Endothelial cell of umbilical vein (primary cell): Measurements from ENCODE around the gene ABCA1. TPM values are rescaled to one million over a fixed set of nuclear protein-coding genes. Genes with fewer than 3 reads are reported as not detected.

Experiments used
- BruUV-seq: library from RNA; stranded (reverse); fragments of 400-500 nt; replicated peaks from 2 replicates; lab custom pipeline; 2021; lab: Mats Ljungman, UMichigan
- CTCF ChIA-PET: fragments of 300-600, 350-600 bp; sonication (Branson Sonifier 250); formaldehyde crosslinking; loops from one replicate; lab custom pipeline; 2021; ENCODE audit warnings: antibody characterized with exemption, inconsistent platforms; lab: Charles Lee
- POLR2A ChIA-PET: fragments of 300-600, 350-600 bp; sonication (Branson Sonifier 250); formaldehyde crosslinking; loops from one replicate; lab custom pipeline; 2021; ENCODE audit warnings: antibody characterized with exemption, inconsistent platforms; lab: Charles Lee
- DNase-seq: peaks from one replicate; pipeline ENCODE4 v3.0.0-alpha.2; 2011; ENCODE audit warnings: low read depth, low spot score
- FAIRE-seq: peaks from 2 replicates; lab custom pipeline; 2011; peaks lifted over from hg19 to GRCh38; lab: Jason Lieb, UNC
- H2AFZ ChIP-seq: 2 replicates; pipeline ENCODE4 v1.6.0; 2012; ENCODE audit warnings: low read depth, low read length, control low read depth, inconsistent platforms
- H3K27ac ChIP-seq: 2 replicates; pipeline ENCODE4 v1.5.1; 2011; ENCODE audit warnings: low read depth, mild to moderate bottlenecking, control low read depth, low read length, moderate library complexity; ENCODE audit not compliant: insufficient read depth
- H3K27me3 ChIP-seq, 2 experiments: 2 replicates each; pipeline versions ENCODE4 v1.6.0 to v1.6.1; 2011; ENCODE audit warnings: low read length in 2 of 2, mixed read lengths in 1 of 2; ENCODE audit not compliant: control insufficient read depth in 2 of 2, insufficient read depth in 2 of 2
- H3K36me3 ChIP-seq, 2 experiments: 2 replicates in 1 of 2; 3 replicates in 1 of 2; pipeline ENCODE4 v1.5.1; 2011; ENCODE audit warnings: low read length in 2 of 2, mild to moderate bottlenecking in 1 of 2, moderate library complexity in 1 of 2; ENCODE audit not compliant: control insufficient read depth in 2 of 2, insufficient read depth in 2 of 2; ENCODE audit errors: extremely low read depth in 1 of 2
- H3K4me1 ChIP-seq: 3 replicates; pipeline ENCODE4 v1.5.1; 2011; ENCODE audit warnings: mild to moderate bottlenecking, low read length; ENCODE audit not compliant: control insufficient read depth, insufficient read depth; ENCODE audit errors: extremely low read depth
- H3K4me2 ChIP-seq: 2 replicates; pipeline ENCODE4 v1.6.1; 2011; ENCODE audit warnings: low read length, control low read depth, mixed read lengths; ENCODE audit not compliant: insufficient read depth
- H3K4me3 ChIP-seq, 3 experiments: fragments of 200-600 bp in 1 of 3; sonication (generic), shearing (Covaris generic) in 1 of 3; replicated peaks in 1 of 3; 2 replicates each; pipeline ENCODE4 v1.5.1; 2011 to 2016; ENCODE audit warnings: control low read depth in 3 of 3, low read length in 3 of 3, mild to moderate bottlenecking in 2 of 3, inconsistent platforms in 1 of 3, low read depth in 1 of 3, moderate library complexity in 1 of 3; ENCODE audit not compliant: insufficient read depth in 1 of 3
- H3K79me2 ChIP-seq: 2 replicates; pipeline ENCODE4 v1.6.0; 2012; ENCODE audit warnings: low read length, inconsistent platforms; ENCODE audit not compliant: control insufficient read depth, insufficient read depth
- H3K9ac ChIP-seq: replicated peaks from 2 replicates; pipeline ENCODE3; 2011; ENCODE audit warnings: low read length, control low read depth; ENCODE audit not compliant: insufficient read depth; ENCODE audit errors: extremely low read depth
- H3K9me1 ChIP-seq: replicated peaks from 3 replicates; pipeline ENCODE4 v1.6.0; 2011; ENCODE audit warnings: mild to moderate bottlenecking, low read length; ENCODE audit not compliant: control insufficient read depth, insufficient read depth; ENCODE audit errors: extremely low read depth
- H3K9me3 ChIP-seq: replicated peaks from 2 replicates; pipeline ENCODE4 v1.5.1; 2012; ENCODE audit warnings: low read length, inconsistent platforms; ENCODE audit not compliant: control insufficient read depth, insufficient read depth
- H4K20me1 ChIP-seq: replicated peaks from 2 replicates; pipeline ENCODE3; 2011; ENCODE audit warnings: mild to moderate bottlenecking, low read length; ENCODE audit not compliant: control insufficient read depth, insufficient read depth; ENCODE audit errors: extremely low read depth
- EZH2 ChIP-seq: IDR thresholded peaks from 2 replicates; pipeline ENCODE4 v1.6.1; 2012; ENCODE audit warnings: borderline replicate concordance, low read depth, mild to moderate bottlenecking, moderate library complexity, low read length, inconsistent platforms; ENCODE audit not compliant: severe bottlenecking
- FOS ChIP-seq: IDR thresholded peaks from 2 replicates; pipeline ENCODE4 v1.6.1; 2011; ENCODE audit warnings: mild to moderate bottlenecking, low read length, moderate library complexity, borderline replicate concordance; ENCODE audit not compliant: insufficient read depth
- GATA2 ChIP-seq: IDR thresholded peaks from 2 replicates; pipeline ENCODE4 v1.7.0; 2011; ENCODE audit warnings: low read depth, mild to moderate bottlenecking, moderate library complexity, mixed read lengths, low read length; ENCODE audit not compliant: insufficient read length, insufficient read depth
- JUN ChIP-seq: IDR thresholded peaks from 2 replicates; pipeline ENCODE4 v1.6.1; 2011; ENCODE audit warnings: borderline replicate concordance, low read depth; ENCODE audit not compliant: insufficient read length, insufficient read depth
- MAX ChIP-seq: IDR thresholded peaks from 2 replicates; pipeline ENCODE4 v1.6.1; 2011; ENCODE audit not compliant: insufficient read depth, insufficient read length
- MYC ChIP-seq: IDR thresholded peaks from one replicate; pipeline ENCODE4 v1.6.1; 2011; ENCODE audit warnings: mild to moderate bottlenecking, low read depth, low read length
- POLR2A ChIP-seq: IDR thresholded peaks from 2 replicates; pipeline ENCODE4 v1.6.1; 2012; ENCODE audit warnings: low read depth, mild to moderate bottlenecking, control low read depth, low read length
- POLR2AphosphoS5 ChIP-seq: IDR thresholded peaks from 2 replicates; pipeline ENCODE4 v1.6.1; 2012; ENCODE audit warnings: low read depth, mild to moderate bottlenecking, control low read depth, low read length, moderate library complexity; ENCODE audit not compliant: insufficient read depth
- dilution Hi-C: fragments of 300-500 bp; cut with MboI; formaldehyde crosslinking; loops from one replicate; pipeline ENCODE4 v1.15.0; 2019; ENCODE audit warnings: low sequenced_read_pairs; ENCODE audit not compliant: extremely low pct_ligation_motif_present
- intact Hi-C: fragments of 100-400 bp; cut with micrococcal nuclease; formaldehyde crosslinking; loops from one replicate; pipeline ENCODE4 v1.10.0; 2022
- polyA plus RNA-seq, 4 experiments: library from polyadenylated mRNA; depleted of rRNA in 3 of 4; stranded (reverse) in 3 of 4; unstranded in 1 of 4; fragments of >200 nt; gene quantifications; 2 replicates each; pipeline versions ENCODE4 v1.2.1 to v1.2.3, GENCODE V29; 2011 to 2012; ENCODE audit warnings: missing spikeins in 1 of 4
- total RNA-seq: library from RNA; stranded (reverse); gene quantifications from 2 replicates; pipeline ENCODE4 v1.2.3, GENCODE V29; 2021
- TF ChIP-seq, protein P1 (sequence below), 2 donors: IDR thresholded peaks; 1 replicate in 1 of 2; 2 replicates in 1 of 2; pipeline ENCODE4 v1.5.1; 2011; ENCODE audit warnings: low read length in 2 of 2, mild to moderate bottlenecking in 2 of 2, moderate library complexity in 2 of 2, control low read depth in 1 of 2, inconsistent platforms in 1 of 2, low read depth in 1 of 2; ENCODE audit not compliant: insufficient read depth in 1 of 2; ENCODE audit errors: extremely low read depth in 1 of 2

Gene ABCA1
- total and polyA plus RNA-seq, 2 donors (not counting 3 experiments of a cell fraction or from before 2014, with no cell fraction given), result 2.4 to 9.8 TPM

GRCh38 chr9:104784098-104784497 lies 143.9 kb downstream of the ABCA1 start:
- Histone ChIP-seq H3K27me3 (no peaks in the 10 kb centered on the region), H3K79me2 (no peaks in the 10 kb centered on the region), H3K4me1 (no peaks in the 10 kb centered on the region), H3K4me3 (no peak overlapping the region), H3K9me1 (no peaks in the 10 kb centered on the region), H3K4me2 (no peak overlapping the region), H2AFZ (no peak overlapping the region), H3K9ac (no peak overlapping the region), H3K9me3 (no peaks in the 10 kb centered on the region), H3K36me3 (no peaks in the 10 kb centered on the region), H3K27ac (no peak overlapping the region), H4K20me1 (no peaks in the 10 kb centered on the region)
- dilution Hi-C loops (no loop called here), intact Hi-C loops (no loop called here)
- BruUV-seq, result no TSS peak
- no peak for DNase-seq
- no peak for FAIRE-seq
- ChIA-PET POLR2A (no interaction called here), CTCF (no interaction called here)
- no peak for TF ChIP-seq JUN

GRCh38 chr9:104783588-104783987 lies 144.4 kb downstream of the ABCA1 start:
- Histone ChIP-seq H3K9me3 (no peaks in the 10 kb centered on the region), H3K9ac (no peak overlapping the region), H3K27ac (no peak overlapping the region), H3K27me3 (no peaks in the 10 kb centered on the region), H3K79me2 (no peaks in the 10 kb centered on the region), H4K20me1 (no peaks in the 10 kb centered on the region), H2AFZ (no peak overlapping the region), H3K9me1 (no peaks in the 10 kb centered on the region), H3K4me2 (no peak overlapping the region), H3K4me3 (no peak overlapping the region), H3K36me3 (no peaks in the 10 kb centered on the region), H3K4me1 (no peaks in the 10 kb centered on the region)
- no peak for DNase-seq
- TF ChIP-seq MAX (no peak), POLR2AphosphoS5 (no peak), MYC (no peak), POLR2A (no peak), FOS (no peak), JUN (no peak), EZH2 (no peak), GATA2 (no peak)
- TF ChIP-seq, protein P1, sequence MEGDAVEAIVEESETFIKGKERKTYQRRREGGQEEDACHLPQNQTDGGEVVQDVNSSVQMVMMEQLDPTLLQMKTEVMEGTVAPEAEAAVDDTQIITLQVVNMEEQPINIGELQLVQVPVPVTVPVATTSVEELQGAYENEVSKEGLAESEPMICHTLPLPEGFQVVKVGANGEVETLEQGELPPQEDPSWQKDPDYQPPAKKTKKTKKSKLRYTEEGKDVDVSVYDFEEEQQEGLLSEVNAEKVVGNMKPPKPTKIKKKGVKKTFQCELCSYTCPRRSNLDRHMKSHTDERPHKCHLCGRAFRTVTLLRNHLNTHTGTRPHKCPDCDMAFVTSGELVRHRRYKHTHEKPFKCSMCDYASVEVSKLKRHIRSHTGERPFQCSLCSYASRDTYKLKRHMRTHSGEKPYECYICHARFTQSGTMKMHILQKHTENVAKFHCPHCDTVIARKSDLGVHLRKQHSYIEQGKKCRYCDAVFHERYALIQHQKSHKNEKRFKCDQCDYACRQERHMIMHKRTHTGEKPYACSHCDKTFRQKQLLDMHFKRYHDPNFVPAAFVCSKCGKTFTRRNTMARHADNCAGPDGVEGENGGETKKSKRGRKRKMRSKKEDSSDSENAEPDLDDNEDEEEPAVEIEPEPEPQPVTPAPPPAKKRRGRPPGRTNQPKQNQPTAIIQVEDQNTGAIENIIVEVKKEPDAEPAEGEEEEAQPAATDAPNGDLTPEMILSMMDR (IDR thresholded peaks at IDR 0.05; ENCODE audit: extremely low read depth in 1 of 2, insufficient read depth in 1 of 2, low read depth in 1 of 2, low read length in 2 of 2), result no peak
- FAIRE-seq, result no peak
- TSS peak; percentile 17 for BruUV-seq
- CTCF ChIA-PET, result no interaction called here
- POLR2A ChIA-PET, result no interaction called here
- intact Hi-C loops, result no loop called here
- dilution Hi-C loops, result no loop called here
